T-helper 1 cell treated with Interleukin-12 subunit alpha and Interleukin-12 subunit beta and Interleukin-4 antibody, amounts not matched to agents 30 ng/mL and 1 ng/mL, for 36 hours (primary cell): Measurements from ENCODE around the gene RALGPS1. TPM values are rescaled to one million over a fixed set of nuclear protein-coding genes. Genes with fewer than 3 reads are reported as not detected.

Experiments
- intact Hi-C: fragments of 100-400 bp; cut with micrococcal nuclease; formaldehyde crosslinking; loops from one replicate; pipeline ENCODE4 v1.15.1; 2024
- total RNA-seq: library from RNA; stranded (reverse); gene quantifications from 2 replicates; pipeline ENCODE4 v1.2.3, GENCODE V29; 2022

Gene RALGPS1
- total RNA-seq = 3.3 and 3.8 TPM in 2 replicates

DNA sequence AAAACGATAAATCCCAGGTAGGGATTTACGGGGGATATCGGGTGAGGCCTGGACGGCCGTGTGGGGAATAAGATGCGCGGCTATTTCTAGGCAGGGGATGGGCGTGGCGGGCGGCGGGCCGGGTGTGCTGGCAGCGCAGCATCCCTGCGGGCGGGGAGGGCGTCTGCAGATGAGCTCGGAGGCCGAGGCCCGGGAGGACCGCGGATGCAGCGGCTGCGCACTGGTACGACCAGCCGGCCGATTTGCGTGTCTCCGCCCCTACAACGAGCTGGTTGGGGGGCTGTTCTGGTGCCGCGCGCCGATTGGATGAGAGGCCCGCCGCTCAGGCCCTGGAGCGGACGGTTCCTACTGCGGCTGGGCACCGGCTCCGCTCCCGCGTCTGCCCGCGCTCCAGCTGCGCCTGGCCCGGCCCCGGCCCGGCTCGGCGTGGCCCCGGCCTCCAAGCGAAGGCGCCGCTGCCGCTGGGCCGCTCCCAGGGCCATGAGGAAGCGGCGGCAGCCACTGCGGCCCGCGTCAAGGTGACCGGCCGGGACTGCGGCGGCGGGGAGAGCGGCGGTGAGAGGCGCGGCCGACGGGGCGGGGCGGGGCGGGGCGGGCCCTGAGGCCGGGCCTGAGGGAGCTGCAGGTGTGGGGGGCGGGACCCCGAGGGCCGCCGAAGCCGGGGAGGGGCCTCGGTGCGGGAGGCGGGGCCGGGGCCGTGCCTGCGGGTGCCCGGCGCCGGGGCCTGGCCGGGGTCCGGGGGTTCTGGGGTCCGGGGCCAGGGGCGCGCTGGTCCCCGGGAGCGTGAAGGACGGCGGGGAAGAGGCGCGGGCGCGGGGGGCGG is at the start of gene RALGPS1:
Gene RALGPS1 (plus strand): TSS at position 325 of the 823 bp plus-strand sequence. CDS start 47,508 bp downstream, outside the sequence.
- intact Hi-C loops = loop anchor here (1.0 to 2.0 kb wide), 8 partner anchors 53 to 857 kb away; partner anchors contain the start of genes SLC2A8 and ZBTB43

GRCh38 chr9:126869368-126869767 is 45.2 kb upstream of the RALGPS1 start:
- intact Hi-C loops = no loop called here

GRCh38 chr9:126872516-126872915 is 42.1 kb upstream of the RALGPS1 start:
- intact Hi-C loops = no loop called here

DNA sequence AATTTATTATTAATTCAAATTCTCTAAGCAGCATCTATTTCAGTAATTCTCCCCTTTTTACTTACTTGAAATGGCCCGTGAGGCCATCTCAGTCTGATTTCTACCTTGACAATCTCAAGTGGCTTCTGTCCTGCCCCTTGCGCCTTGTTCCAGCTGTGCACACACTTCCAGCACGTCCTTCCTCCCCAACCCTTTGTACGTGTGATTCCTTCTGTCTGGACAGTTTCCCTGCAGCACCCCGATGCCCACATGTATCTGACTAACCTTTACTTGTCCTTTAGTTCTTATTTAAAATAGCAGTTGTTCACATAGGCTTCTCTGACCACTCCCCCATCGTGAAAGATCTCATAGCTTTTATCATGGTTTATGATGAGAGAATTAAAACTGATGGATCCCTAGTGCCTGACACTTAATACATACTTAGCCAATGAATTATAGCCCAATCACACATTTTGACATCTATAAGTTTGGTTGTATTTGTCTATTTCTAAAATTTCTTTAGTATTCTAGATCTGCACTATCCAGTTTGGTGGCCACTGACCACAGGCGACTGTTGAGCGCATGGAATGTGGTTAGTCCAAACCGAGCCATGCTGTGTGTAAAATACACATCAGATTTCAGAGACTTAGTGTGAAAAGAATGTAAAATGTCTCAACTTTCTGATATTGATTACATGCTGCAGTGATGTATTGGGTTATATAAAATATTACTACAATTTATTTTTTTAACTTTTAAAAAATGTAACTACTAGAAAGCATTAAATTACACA is 39.9 kb upstream of the RALGPS1 start:
- intact Hi-C loops = no loop called here

DNA sequence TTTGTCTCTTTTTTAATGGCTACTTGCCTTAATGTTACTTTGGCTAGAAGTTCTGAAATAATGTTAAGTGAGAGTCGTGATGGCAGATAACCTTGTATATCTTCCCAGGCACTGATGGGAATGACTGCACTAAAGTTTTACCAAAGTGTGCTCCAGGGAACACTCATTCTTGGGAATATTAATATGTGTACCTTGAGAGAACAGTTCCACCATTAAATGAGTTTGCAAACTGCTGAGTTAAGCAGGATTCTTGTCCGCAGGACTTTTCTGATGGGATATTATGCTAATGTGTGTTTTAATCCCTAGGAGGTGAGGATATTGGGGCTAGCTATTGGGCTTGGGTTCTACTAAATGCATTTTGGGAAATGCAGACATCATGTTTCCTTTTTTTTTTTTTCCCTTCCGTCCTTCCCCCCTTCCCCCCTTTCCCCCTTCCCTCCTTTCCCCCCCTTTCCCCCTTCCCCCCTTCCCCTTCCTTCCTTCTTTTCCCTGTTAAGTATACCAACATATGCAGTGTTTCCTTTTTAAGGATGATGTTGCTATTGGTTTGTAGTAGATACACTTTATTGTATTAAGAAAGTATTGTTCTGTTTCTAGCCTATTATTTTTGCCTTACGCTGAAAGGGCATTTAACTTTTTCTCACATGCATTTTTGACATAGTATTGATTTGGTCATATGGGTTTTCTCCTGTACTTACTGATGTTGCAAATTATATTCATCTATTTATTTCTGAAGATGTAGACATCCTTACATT is 38.6 kb upstream of the RALGPS1 start:
- intact Hi-C loops = no loop called here

- intact Hi-C loops = no loop called here
Observed at GRCh38 chr9:126876531-126876930, 38.1 kb upstream of the RALGPS1 start.

GRCh38 chr9:126877418-126877817 is 37.2 kb upstream of the RALGPS1 start:
- intact Hi-C loops = no loop called here

DNA sequence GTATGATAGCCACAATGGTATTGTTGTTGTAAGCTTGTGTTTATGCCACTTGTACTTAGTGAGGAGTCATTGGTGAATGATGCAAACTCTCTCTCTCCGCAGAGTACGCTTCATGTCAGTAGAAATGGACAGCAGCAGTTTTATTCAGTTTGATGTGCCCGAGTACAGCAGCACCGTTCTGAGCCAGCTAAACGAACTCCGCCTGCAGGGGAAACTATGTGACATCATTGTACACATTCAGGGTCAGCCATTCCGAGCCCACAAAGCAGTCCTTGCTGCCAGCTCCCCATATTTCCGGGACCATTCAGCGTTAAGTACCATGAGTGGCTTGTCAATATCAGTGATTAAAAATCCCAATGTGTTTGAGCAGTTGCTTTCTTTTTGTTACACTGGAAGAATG is 35.3 kb upstream of the RALGPS1 start:
- intact Hi-C loops = no loop called here

DNA sequence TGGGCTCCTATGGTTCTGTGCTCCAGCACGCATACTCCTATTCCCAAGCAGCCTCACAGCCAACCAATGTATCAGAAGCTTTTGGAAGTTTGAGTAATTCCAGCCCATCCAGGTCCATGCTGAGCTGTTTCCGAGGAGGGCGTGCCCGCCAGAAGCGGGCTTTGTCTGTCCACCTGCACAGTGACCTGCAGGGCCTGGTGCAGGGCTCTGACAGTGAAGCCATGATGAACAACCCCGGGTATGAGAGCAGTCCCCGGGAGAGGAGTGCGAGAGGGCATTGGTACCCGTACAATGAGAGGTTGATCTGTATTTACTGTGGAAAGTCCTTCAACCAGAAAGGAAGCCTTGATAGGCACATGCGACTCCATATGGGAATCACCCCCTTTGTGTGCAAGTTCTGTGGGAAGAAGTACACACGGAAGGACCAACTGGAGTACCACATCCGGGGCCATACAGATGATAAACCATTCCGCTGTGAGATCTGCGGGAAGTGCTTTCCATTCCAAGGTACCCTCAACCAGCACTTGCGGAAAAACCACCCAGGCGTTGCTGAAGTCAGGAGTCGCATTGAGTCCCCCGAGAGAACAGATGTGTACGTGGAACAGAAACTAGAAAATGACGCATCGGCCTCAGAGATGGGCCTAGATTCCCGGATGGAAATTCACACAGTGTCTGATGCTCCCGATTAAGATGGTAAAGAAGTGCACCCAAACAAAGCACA is 34.2 kb upstream of the RALGPS1 start:
- intact Hi-C loops = no loop called here

DNA sequence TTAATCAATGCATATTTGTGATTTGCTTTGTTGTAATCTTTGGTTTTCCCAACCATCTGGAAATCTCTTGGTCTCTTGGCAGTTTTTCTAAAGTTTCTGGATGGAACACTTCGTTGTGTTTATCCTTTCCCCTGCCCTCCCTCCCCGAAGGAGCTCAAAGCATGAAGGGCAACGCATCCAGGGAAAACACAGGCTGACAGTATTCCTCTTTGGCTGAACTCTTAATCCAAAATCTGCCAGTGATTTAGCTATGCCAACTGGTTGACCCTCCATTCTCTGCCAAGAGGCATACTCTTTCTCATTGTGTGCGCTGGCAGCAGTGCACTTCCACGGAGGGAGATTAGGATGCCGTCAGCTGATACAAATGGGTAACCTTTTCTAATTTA is 33.6 kb upstream of the RALGPS1 start:
- intact Hi-C loops = no loop called here

DNA sequence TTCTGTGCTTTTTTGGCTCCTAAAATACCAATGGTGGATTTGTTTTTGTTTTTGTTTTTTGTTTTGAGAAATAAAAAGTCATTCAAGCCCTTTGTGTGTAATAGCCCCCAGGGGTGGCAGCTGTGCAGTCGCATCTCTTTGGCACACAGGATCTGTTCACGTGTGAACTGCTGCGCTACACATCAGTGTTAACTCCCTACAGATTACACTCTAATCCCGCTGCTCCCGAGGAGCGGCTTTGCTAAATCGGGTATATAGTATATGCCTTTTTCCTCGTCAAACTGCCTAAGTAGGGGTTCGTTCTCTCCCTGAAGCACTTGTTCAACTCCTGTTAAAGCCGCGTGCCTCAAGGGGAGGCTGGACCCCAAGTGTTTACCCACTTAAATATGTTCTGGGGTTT is 31.8 kb upstream of the RALGPS1 start:
- intact Hi-C loops = no loop called here

- intact Hi-C loops = no loop called here
Observed at GRCh38 chr9:126883636-126884035, 30.9 kb upstream of the RALGPS1 start.

- intact Hi-C loops = no loop called here
Observed at GRCh38 chr9:126885131-126885641, 29.4 kb upstream of the RALGPS1 start.

GRCh38 chr9:126886034-126886822 is 28.4 kb upstream of the RALGPS1 start:
- intact Hi-C loops = no loop called here

- intact Hi-C loops = no loop called here
Observed at GRCh38 chr9:126886897-126887296, 27.7 kb upstream of the RALGPS1 start.

DNA sequence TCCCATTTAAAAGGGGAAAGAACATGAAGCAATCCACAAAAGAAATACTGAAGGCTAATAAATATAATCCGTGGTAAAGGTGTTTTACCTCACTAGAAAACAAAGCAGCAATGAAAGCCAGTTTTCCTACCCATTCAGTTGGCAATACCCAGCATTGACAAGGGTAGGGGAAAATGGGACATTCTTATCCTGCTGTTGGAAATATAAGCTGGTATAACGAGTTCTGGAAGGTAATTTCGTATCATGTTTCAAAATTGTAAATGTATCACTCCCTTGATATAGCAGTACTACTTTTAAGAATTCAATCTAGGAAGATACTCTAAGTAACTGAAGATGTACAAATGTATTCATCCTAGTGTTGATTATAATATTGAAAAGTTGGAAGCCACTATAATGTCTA is 22.9 kb upstream of the RALGPS1 start:
- intact Hi-C loops = no loop called here

DNA sequence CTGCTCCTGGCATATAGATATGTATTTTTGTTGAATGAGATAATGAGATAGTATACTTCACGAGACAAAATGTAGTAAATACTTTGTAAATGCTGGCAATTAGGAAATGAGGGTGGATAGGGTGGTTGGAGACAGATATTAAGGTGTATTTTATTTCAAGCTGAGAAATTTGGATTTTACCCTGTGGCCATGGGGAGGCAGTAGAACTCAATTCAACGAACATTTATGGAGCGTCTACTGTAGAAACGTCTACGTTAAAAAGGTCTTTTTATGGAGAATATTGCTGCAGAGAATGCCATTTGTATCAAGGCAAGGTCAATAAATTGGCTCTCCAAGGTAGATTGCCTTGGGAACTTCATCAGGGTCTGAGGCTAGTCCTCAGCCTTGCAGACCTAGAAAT is 21.5 kb upstream of the RALGPS1 start:
- intact Hi-C loops = no loop called here

DNA sequence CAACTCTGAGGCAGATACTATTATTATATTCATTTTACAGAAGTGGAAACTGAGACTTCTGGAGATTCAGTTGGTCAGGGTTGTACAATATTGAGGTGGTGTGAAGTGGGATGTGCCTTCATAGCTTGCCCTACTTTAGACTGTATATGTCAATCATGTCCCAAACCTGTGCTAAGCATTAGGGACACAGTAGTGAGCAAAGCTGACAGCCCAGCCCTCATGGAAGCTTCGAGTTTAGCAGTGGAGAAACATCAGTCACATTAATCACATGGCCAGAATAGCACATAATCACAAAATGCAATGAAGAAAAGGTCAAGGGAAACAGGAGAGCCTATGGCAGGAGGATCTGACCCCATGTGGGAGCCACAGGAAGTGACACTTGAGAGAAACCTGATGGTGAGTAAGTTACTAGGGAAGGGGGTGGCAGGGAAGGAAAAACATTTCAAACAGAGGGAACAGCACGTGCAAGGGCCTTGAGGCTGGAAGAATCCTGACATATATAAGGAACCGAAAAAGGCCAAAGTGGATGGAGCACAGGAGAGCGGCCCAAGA is 20.5 kb upstream of the RALGPS1 start:
- intact Hi-C loops = no loop called here

- intact Hi-C loops = no loop called here
Observed at GRCh38 chr9:126902210-126902609, 12.4 kb upstream of the RALGPS1 start.

DNA sequence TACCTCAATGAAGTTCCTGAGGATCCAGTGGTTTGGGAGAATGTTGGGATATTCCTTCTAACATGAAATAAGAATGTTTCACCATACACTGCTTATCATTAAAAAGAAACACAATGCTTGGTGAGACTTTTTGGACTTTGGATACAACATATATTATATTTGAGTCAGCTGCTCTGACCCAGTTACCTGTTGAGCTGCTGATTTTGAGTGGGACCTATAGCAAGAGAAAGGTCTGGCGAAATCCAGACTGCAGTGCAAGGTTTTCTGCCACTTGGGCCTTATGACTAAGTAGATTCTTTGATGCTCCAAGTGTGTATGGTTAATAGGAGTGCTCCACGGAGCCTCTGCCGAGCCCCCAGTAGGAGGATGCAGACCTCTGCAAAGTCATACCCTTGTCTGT is 10.0 kb upstream of the RALGPS1 start:
- intact Hi-C loops = no loop called here
